ENCODE measurements around the gene ARMH2. TPM values are rescaled to one million over a fixed set of nuclear protein-coding genes. Genes with fewer than 3 reads are reported as not detected.
A peak's percentile ranks its signal among the peaks of the same experiment; 100 is the strongest.

ARMH2 gene
- total and polyA plus RNA-seq, 9 of the 15 experiments (the other 6 are each of a cell fraction or from before 2014, with no cell fraction given), result not detected

- TF ChIP-seq ZBTB12 (CRISPR knock-in tag; IDR thresholded peaks at IDR 0.05), result no peak
- no peak for TF ChIP-seq KAT7 (CRISPR knock-in tag; IDR thresholded peaks at IDR 0.05; ENCODE audit: borderline replicate concordance)
- peak; percentile 67; the same call in 1 of the 2 replicates for TF ChIP-seq GTF2A2 (tag; IDR thresholded peaks at IDR 0.05)
- no peak for TF ChIP-seq EP400 (IDR thresholded peaks at IDR 0.05)
- no peak for TF ChIP-seq SAFB2 (IDR thresholded peaks at IDR 0.05; ENCODE audit: borderline replicate concordance, low read depth, low read length, severe bottlenecking)
- no peak for TF ChIP-seq BHLHE40 (IDR thresholded peaks at IDR 0.05; ENCODE audit: low read length)
- TF ChIP-seq THAP12 (CRISPR knock-in tag; IDR thresholded peaks at IDR 0.05), result no peak
- TF ChIP-seq CLOCK (CRISPR knock-in tag; IDR thresholded peaks at IDR 0.05; ENCODE audit: borderline replicate concordance), result no peak
- no peak for TF ChIP-seq HIVEP1 (CRISPR knock-in tag; IDR thresholded peaks at IDR 0.05)
- no peak for TF ChIP-seq NCOA4 (IDR thresholded peaks at IDR 0.05; ENCODE audit: partially characterized antibody)
These were observed 39.0 kb downstream of the ARMH2 start (continued) for GRCh38 chr6:24759718-24760117.

Measured in K562 (cell line).